ENCODE results near the gene MCTP1. TPM values are rescaled to one million over a fixed set of nuclear protein-coding genes. Genes with fewer than 3 reads are reported as not detected.

The MCTP1 gene
- total RNA-seq, 1 donor from 2014 or later, result 9.1 TPM

GRCh38 chr5:94761786-94762185 is 523.1 kb downstream of the MCTP1 start:
- H3K9me3 Mint-ChIP-seq, result peaks cover 11% of the 10 kb centered on the region
- no peaks in the 10 kb centered on the region for H3K4me1 Mint-ChIP-seq
- H3K27me3 Mint-ChIP-seq (ENCODE audit: low read depth), result no peaks in the 10 kb centered on the region
- no peak for DNase-seq (ENCODE audit: low spot score in 2 of 2, unreplicated experiment in 2 of 2)
- H3K27ac Mint-ChIP-seq, result no peak overlapping the region
- no peak overlapping the region for H3K4me3 Mint-ChIP-seq
- H3K36me3 Mint-ChIP-seq, result no peaks in the 10 kb centered on the region
- TF ChIP-seq CTCF (IDR thresholded peaks at IDR 0.05; ENCODE audit: unreplicated experiment), result no peak

- Mint-ChIP-seq H3K27ac (no peak overlapping the region), H3K27me3 (ENCODE audit: low read depth) (no peaks in the 10 kb centered on the region), H3K36me3 (no peaks in the 10 kb centered on the region), H3K4me3 (no peak overlapping the region), H3K9me3 (peaks cover 11% of the 10 kb centered on the region), H3K4me1 (no peaks in the 10 kb centered on the region)
- no peak for DNase-seq (ENCODE audit: low spot score in 2 of 2, unreplicated experiment in 2 of 2)
- no peak for TF ChIP-seq CTCF (IDR thresholded peaks at IDR 0.05; ENCODE audit: unreplicated experiment)
These were observed 523.8 kb downstream of the MCTP1 start for GRCh38 chr5:94761055-94761454.

GRCh38 chr5:94759961-94760360 is 524.9 kb downstream of the MCTP1 start:
- Mint-ChIP-seq H3K4me1 (no peaks in the 10 kb centered on the region), H3K9me3 (peaks cover 8% of the 10 kb centered on the region), H3K27ac (no peak overlapping the region), H3K36me3 (no peaks in the 10 kb centered on the region), H3K27me3 (ENCODE audit: low read depth) (no peaks in the 10 kb centered on the region), H3K4me3 (no peak overlapping the region)
- TF ChIP-seq CTCF (IDR thresholded peaks at IDR 0.05; ENCODE audit: unreplicated experiment), result no peak
- no peak for DNase-seq (ENCODE audit: low spot score in 2 of 2, unreplicated experiment in 2 of 2)

GRCh38 chr5:94759022-94759421 is 525.9 kb downstream of the MCTP1 start:
- no peaks in the 10 kb centered on the region for H3K9me3 Mint-ChIP-seq

GRCh38 chr5:94754824-94755223 is 530.1 kb downstream of the MCTP1 start:
- H3K9me3 Mint-ChIP-seq, result no peaks in the 10 kb centered on the region
- no peaks in the 10 kb centered on the region for H3K27me3 Mint-ChIP-seq (ENCODE audit: low read depth)
- H3K27ac Mint-ChIP-seq, result no peak overlapping the region
- DNase-seq (ENCODE audit: low spot score in 2 of 2, unreplicated experiment in 2 of 2), result no peak
- no peaks in the 10 kb centered on the region for H3K4me1 Mint-ChIP-seq
- no peaks in the 10 kb centered on the region for H3K36me3 Mint-ChIP-seq
- no peak for TF ChIP-seq CTCF (IDR thresholded peaks at IDR 0.05; ENCODE audit: unreplicated experiment)
- H3K4me3 Mint-ChIP-seq, result no peak overlapping the region

More at GRCh38 chr5:94759022-94759421, 525.9 kb downstream of the MCTP1 start:
- Mint-ChIP-seq H3K27ac (no peak overlapping the region), H3K4me1 (no peaks in the 10 kb centered on the region), H3K36me3 (no peaks in the 10 kb centered on the region), H3K4me3 (no peak overlapping the region), H3K27me3 (ENCODE audit: low read depth) (no peaks in the 10 kb centered on the region)
- DNase-seq (ENCODE audit: low spot score in 2 of 2, unreplicated experiment in 2 of 2), result no peak
- no peak for TF ChIP-seq CTCF (IDR thresholded peaks at IDR 0.05; ENCODE audit: unreplicated experiment)

GRCh38 chr5:94751460-94751859 is 533.4 kb downstream of the MCTP1 start:
- H3K9me3 Mint-ChIP-seq, result no peaks in the 10 kb centered on the region
- TF ChIP-seq CTCF (IDR thresholded peaks at IDR 0.05; ENCODE audit: unreplicated experiment), result no peak
- H3K36me3 Mint-ChIP-seq, result no peaks in the 10 kb centered on the region
- DNase-seq (ENCODE audit: low spot score in 2 of 2, unreplicated experiment in 2 of 2), result no peak
- H3K27ac Mint-ChIP-seq, result no peak overlapping the region
- H3K4me1 Mint-ChIP-seq, result no peaks in the 10 kb centered on the region
- no peak overlapping the region for H3K4me3 Mint-ChIP-seq
- H3K27me3 Mint-ChIP-seq (ENCODE audit: low read depth), result no peaks in the 10 kb centered on the region
